HepG2 (cell line): ENCODE data around the gene HCK. TPM values are rescaled to one million over a fixed set of nuclear protein-coding genes. Genes with fewer than 3 reads are reported as not detected.

Experiments used
- AGO2 ChIP-seq: fragments of 200-400 bp; formaldehyde crosslinking; optimal IDR thresholded peaks from 2 replicates; pipeline ENCODE3; 2017; ENCODE audit warnings: mild to moderate bottlenecking, low read depth, low read length, moderate library complexity
- FLYWCH1 ChIP-seq: sonication (generic); formaldehyde crosslinking; IDR thresholded peaks from 2 replicates; pipeline ENCODE4 v1.8.1; 2023; ENCODE audit warnings: mild to moderate bottlenecking, missing genetic modification reagents
- FOXK2 ChIP-seq: fragments of 450-650 bp; IDR thresholded peaks from 2 replicates; pipeline ENCODE4 v1.6.1; 2016
- KLF16 ChIP-seq, 2 experiments: sonication (generic) in 1 of 2; formaldehyde crosslinking in 1 of 2; IDR thresholded peaks; 2 replicates each; pipeline versions ENCODE4 v1.6.1 to v1.8.0; 2016 to 2023; ENCODE audit warnings: missing genetic modification reagents in 2 of 2, missing compliant biosample characterization in 1 of 2
- MED1 ChIP-seq: sonication (generic); formaldehyde crosslinking; IDR thresholded peaks from 2 replicates; pipeline ENCODE4 v1.4.0; 2020; ENCODE audit warnings: missing genetic modification reagents
- NCOA5 ChIP-seq: sonication (generic); formaldehyde crosslinking; IDR thresholded peaks from 2 replicates; pipeline ENCODE4 v1.4.0; 2020; ENCODE audit warnings: missing genetic modification reagents
- PHF8 ChIP-seq: sonication (generic); formaldehyde crosslinking; IDR thresholded peaks from 2 replicates; pipeline ENCODE4 v1.5.0; 2020; ENCODE audit warnings: missing genetic modification reagents
- POLR2AphosphoS2 ChIP-seq: IDR thresholded peaks from 2 replicates; pipeline ENCODE4 v1.6.1; 2011; ENCODE audit warnings: low read depth, low read length, improper control_type of control experiment
- ZBTB21 ChIP-seq: sonication (generic); formaldehyde crosslinking; IDR thresholded peaks from 2 replicates; pipeline ENCODE4 v1.4.0; 2020; ENCODE audit warnings: missing genetic modification reagents
- ZMYM3 ChIP-seq: sonication (generic); formaldehyde crosslinking; IDR thresholded peaks from 2 replicates; pipeline ENCODE4 v1.5.1; 2020; ENCODE audit warnings: mild to moderate bottlenecking, missing genetic modification reagents
- ZNF564 ChIP-seq: sonication (generic); formaldehyde crosslinking; IDR thresholded peaks from 2 replicates; pipeline ENCODE4 v1.8.1; 2023; ENCODE audit warnings: mild to moderate bottlenecking, missing genetic modification reagents
- ZNF660 ChIP-seq: sonication (generic); formaldehyde crosslinking; IDR thresholded peaks from 2 replicates; pipeline ENCODE4 v1.5.1; 2020; ENCODE audit warnings: mild to moderate bottlenecking, low read depth, missing genetic modification reagents, borderline replicate concordance
- ZSCAN12 ChIP-seq: sonication (generic); formaldehyde crosslinking; IDR thresholded peaks from 2 replicates; pipeline ENCODE4 v1.9.0; 2021; ENCODE audit warnings: mild to moderate bottlenecking, missing genetic modification reagents
- ZSCAN31 ChIP-seq: sonication (generic); formaldehyde crosslinking; IDR thresholded peaks from 2 replicates; pipeline ENCODE4 v1.5.0; 2020; ENCODE audit warnings: low read depth, mild to moderate bottlenecking, missing genetic modification reagents
- polyA plus RNA-seq, 8 experiments: library from polyadenylated mRNA; depleted of rRNA in 3 of 8; stranded (reverse) in 7 of 8; unstranded in 1 of 8; fragments of >200 nt; fragmentation: Illumina TruSeq in 4 of 8; extraction: Trizol in 4 of 8; gene quantifications; 2 replicates each; pipeline versions ENCODE4 v1.2.1 to v1.2.3, GENCODE V29; 2011 to 2016; ENCODE audit warnings: low read depth in 4 of 8, missing spikeins in 1 of 8, mixed read lengths in 1 of 8; ENCODE audit not compliant: insufficient read depth in 1 of 8
- total RNA-seq, 5 experiments: library from RNA; depleted of rRNA; stranded (reverse); fragments of >200 nt; fragmentation: Illumina TruSeq; extraction: Trizol; gene quantifications; 2 replicates each; pipeline ENCODE4 v1.2.3, GENCODE V29; 2016; ENCODE audit warnings: low read depth in 1 of 5
- TF ChIP-seq, protein P1 (sequence below): sonication (generic); formaldehyde crosslinking; IDR thresholded peaks from 2 replicates; pipeline ENCODE4 v1.9.0; 2021; ENCODE audit warnings: missing genetic modification reagents, mild to moderate bottlenecking, borderline replicate concordance
- TF ChIP-seq, protein P2 (sequence below): sonication (generic); formaldehyde crosslinking; conservative IDR thresholded peaks from 2 replicates; pipeline ENCODE4 v1.4.0; 2020; ENCODE audit warnings: mild to moderate bottlenecking, missing genetic modification reagents, moderate library complexity
- TF ChIP-seq, protein P3 (sequence below): IDR thresholded peaks from 2 replicates; pipeline ENCODE4 v1.6.1; 2016; ENCODE audit warnings: missing genetic modification reagents, missing compliant biosample characterization
- TF ChIP-seq, protein P4 (sequence below): sonication (generic); formaldehyde crosslinking; IDR thresholded peaks from 2 replicates; pipeline ENCODE4 v1.4.0; 2020; ENCODE audit warnings: missing genetic modification reagents
- TF ChIP-seq, protein P5 (sequence below): sonication (generic); formaldehyde crosslinking; IDR thresholded peaks from 2 replicates; pipeline ENCODE4 v1.4.0; 2020; ENCODE audit warnings: missing genetic modification reagents, borderline replicate concordance

The HCK gene
- total and polyA plus RNA-seq, 2 of the 13 experiments (the other 11 are each of a cell fraction or from before 2014, with no cell fraction given) = 0.04 TPM; not detected in 1

DNA sequence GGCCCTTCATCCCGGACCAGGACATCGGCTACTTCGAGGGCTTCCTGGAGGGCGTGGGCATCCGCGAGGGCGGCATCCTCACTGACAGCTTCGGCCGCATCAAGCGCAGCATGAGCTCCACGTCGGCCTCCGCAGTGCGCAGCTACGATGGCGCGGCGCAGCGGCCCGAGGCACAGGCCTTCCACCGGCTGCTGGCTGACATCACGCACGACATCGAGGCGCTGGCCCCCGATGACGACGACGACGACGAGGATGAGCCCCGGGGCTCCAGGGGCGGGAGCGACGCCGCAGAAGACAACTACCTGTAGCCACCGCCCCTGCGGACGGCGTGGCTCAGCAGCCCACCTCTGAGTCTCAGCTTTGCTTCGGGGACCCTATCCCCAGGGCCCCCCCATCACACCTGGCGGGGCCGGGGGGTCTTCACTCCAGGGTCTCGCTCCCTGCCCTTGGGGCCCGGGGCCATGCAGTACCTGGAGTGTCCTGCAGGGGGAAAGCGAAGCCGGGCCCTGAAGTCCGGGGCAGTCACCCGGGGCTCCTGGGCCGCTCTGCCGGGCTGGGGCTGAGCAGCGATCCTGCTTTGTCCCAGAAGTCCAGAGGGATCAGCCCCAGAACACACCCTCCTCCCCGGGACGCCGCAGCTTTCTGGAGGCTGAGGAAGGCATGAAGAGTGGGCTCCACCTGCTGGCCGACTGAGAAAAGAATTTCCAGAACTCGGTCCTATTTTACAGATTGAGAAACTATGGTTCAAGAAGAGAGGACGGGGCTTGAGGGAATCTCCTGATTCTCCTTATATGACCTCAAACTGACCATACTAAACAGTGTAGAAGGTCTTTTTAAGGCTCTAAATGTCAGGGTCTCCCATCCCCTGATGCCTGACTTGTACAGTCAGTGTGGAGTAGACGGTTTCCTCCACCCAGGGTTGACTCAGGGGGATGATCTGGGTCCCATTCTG lies 20.8 kb upstream of the HCK start (continued):
- TF ChIP-seq, protein P1, sequence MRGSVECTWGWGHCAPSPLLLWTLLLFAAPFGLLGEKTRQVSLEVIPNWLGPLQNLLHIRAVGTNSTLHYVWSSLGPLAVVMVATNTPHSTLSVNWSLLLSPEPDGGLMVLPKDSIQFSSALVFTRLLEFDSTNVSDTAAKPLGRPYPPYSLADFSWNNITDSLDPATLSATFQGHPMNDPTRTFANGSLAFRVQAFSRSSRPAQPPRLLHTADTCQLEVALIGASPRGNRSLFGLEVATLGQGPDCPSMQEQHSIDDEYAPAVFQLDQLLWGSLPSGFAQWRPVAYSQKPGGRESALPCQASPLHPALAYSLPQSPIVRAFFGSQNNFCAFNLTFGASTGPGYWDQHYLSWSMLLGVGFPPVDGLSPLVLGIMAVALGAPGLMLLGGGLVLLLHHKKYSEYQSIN (CRISPR knock-in tag) = no peak
- peak; percentile 72; the same call in 1 of the 2 replicates for TF ChIP-seq FLYWCH1 (CRISPR knock-in tag)
- TF ChIP-seq ZNF660 = no peak
- TF ChIP-seq, protein P2, sequence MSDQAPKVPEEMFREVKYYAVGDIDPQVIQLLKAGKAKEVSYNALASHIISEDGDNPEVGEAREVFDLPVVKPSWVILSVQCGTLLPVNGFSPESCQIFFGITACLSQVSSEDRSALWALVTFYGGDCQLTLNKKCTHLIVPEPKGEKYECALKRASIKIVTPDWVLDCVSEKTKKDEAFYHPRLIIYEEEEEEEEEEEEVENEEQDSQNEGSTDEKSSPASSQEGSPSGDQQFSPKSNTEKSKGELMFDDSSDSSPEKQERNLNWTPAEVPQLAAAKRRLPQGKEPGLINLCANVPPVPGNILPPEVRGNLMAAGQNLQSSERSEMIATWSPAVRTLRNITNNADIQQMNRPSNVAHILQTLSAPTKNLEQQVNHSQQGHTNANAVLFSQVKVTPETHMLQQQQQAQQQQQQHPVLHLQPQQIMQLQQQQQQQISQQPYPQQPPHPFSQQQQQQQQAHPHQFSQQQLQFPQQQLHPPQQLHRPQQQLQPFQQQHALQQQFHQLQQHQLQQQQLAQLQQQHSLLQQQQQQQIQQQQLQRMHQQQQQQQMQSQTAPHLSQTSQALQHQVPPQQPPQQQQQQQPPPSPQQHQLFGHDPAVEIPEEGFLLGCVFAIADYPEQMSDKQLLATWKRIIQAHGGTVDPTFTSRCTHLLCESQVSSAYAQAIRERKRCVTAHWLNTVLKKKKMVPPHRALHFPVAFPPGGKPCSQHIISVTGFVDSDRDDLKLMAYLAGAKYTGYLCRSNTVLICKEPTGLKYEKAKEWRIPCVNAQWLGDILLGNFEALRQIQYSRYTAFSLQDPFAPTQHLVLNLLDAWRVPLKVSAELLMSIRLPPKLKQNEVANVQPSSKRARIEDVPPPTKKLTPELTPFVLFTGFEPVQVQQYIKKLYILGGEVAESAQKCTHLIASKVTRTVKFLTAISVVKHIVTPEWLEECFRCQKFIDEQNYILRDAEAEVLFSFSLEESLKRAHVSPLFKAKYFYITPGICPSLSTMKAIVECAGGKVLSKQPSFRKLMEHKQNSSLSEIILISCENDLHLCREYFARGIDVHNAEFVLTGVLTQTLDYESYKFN (CRISPR knock-in tag) = no peak
- no peak for TF ChIP-seq ZBTB21 (CRISPR knock-in tag)
- TF ChIP-seq, protein P3, sequence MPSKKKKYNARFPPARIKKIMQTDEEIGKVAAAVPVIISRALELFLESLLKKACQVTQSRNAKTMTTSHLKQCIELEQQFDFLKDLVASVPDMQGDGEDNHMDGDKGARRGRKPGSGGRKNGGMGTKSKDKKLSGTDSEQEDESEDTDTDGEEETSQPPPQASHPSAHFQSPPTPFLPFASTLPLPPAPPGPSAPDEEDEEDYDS (CRISPR knock-in tag) = peak; percentile 42; the same call in 1 of the 2 replicates
- TF ChIP-seq ZSCAN31 (CRISPR knock-in tag) = peak; percentile 36; the same call in 1 of the 2 replicates
- no peak for TF ChIP-seq ZNF564
- no peak for TF ChIP-seq POLR2AphosphoS2
- TF ChIP-seq, protein P4, sequence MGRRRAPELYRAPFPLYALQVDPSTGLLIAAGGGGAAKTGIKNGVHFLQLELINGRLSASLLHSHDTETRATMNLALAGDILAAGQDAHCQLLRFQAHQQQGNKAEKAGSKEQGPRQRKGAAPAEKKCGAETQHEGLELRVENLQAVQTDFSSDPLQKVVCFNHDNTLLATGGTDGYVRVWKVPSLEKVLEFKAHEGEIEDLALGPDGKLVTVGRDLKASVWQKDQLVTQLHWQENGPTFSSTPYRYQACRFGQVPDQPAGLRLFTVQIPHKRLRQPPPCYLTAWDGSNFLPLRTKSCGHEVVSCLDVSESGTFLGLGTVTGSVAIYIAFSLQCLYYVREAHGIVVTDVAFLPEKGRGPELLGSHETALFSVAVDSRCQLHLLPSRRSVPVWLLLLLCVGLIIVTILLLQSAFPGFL (CRISPR knock-in tag) = 0 out of 2 replicates have a peak, but pooled peaks have one; percentile 24
- peak; percentile 63; the same call in 1 of the 2 replicates for TF ChIP-seq ZSCAN12 (CRISPR knock-in tag)
- no peak for TF ChIP-seq AGO2
- TF ChIP-seq ZMYM3 (CRISPR knock-in tag) = no peak
- TF ChIP-seq KLF16 (CRISPR knock-in tag; IDR thresholded peaks at IDR 0.05) = peak in 1 of 2 experiments; percentile 76; a peak in 2 of 4 replicates
- TF ChIP-seq NCOA5 (CRISPR knock-in tag) = no peak
- 0 out of 2 replicates have a peak, but pooled peaks have one; percentile 39 for TF ChIP-seq MED1
- TF ChIP-seq, protein P5, sequence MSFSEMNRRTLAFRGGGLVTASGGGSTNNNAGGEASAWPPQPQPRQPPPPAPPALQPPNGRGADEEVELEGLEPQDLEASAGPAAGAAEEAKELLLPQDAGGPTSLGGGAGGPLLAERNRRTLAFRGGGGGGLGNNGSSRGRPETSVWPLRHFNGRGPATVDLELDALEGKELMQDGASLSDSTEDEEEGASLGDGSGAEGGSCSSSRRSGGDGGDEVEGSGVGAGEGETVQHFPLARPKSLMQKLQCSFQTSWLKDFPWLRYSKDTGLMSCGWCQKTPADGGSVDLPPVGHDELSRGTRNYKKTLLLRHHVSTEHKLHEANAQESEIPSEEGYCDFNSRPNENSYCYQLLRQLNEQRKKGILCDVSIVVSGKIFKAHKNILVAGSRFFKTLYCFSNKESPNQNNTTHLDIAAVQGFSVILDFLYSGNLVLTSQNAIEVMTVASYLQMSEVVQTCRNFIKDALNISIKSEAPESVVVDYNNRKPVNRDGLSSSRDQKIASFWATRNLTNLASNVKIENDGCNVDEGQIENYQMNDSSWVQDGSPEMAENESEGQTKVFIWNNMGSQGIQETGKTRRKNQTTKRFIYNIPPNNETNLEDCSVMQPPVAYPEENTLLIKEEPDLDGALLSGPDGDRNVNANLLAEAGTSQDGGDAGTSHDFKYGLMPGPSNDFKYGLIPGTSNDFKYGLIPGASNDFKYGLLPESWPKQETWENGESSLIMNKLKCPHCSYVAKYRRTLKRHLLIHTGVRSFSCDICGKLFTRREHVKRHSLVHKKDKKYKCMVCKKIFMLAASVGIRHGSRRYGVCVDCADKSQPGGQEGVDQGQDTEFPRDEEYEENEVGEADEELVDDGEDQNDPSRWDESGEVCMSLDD (CRISPR knock-in tag) = peak; percentile 26; the same call in 1 of the 2 replicates
- 0 out of 2 replicates have a peak, but pooled peaks have one; percentile 24 for TF ChIP-seq PHF8 (CRISPR knock-in tag)
- TF ChIP-seq FOXK2 = no peak
